Amygdala (tissue), 56 donors: ENCODE data around the gene ZNF443.
"Not testable (repeated sequence)": the region's sequence is repeated elsewhere in the genome, so short reads cannot be mapped to it uniquely, and the experiment has no call there.

Experiments
- DNase-seq, 56 donors: peaks; one replicate each; lab custom pipeline; 2025; lab: John Stamatoyannopoulos, UW

The ZNF443 gene

GRCh38 chr19:12440541-12441316, at the start of gene ZNF443:
Gene ZNF443, minus strand, starts transcription at chr19:12441021. Its CDS starts 107 bp downstream, at chr19:12440914.
- DNase-seq = peak; percentile 66 to 99 (median 96)

DNA sequence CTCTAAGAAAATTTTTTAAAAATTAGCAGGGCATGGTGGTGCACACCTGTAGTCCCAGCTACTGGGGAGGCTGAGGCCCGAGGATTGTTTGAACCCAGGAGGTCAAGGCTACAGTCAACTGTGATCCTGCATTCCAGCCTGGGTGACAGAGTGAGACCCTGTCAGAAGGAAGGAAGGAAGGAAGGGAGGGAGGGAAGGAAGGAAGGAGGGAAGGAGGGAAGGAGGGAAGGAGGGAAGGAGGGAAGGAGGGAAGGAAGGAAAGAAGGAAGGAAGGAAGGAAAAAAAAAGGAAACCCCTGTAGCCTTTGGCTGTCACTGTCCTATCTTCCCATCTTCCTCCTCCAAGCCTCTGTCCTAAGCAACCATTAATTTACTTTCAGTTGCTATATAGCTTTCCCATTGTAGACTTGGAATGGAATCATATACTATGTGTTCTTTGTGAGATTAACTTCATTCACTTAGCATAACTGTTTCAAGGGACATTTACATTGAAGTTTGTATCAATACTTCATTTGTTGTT, 45.5 kb upstream of the ZNF443 start:
- DNase-seq = not testable (repeated sequence)

DNA sequence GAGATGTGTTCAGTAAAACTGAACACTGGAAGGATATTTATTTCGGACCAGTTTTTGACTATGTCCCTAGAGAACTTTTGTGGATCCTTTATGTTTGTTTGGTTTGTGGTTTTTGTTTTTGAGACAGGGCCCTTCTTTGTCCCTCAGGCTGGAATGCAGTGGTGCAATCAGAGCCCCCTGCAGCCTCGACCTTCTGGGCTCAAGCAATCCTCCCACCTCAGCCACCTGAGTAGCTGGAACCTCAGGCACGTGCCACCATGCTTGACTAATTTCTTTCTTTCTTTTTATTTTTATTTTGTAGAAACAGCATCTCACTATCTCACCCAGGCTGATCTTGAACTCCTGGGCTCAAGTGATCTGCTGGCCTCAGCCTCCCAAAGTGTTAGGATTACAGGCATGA, 44.8 kb upstream of the ZNF443 start:
- DNase-seq = no peak

GRCh38 chr19:12485052-12485416, 44.2 kb upstream of the ZNF443 start:
- DNase-seq = no peak

DNA sequence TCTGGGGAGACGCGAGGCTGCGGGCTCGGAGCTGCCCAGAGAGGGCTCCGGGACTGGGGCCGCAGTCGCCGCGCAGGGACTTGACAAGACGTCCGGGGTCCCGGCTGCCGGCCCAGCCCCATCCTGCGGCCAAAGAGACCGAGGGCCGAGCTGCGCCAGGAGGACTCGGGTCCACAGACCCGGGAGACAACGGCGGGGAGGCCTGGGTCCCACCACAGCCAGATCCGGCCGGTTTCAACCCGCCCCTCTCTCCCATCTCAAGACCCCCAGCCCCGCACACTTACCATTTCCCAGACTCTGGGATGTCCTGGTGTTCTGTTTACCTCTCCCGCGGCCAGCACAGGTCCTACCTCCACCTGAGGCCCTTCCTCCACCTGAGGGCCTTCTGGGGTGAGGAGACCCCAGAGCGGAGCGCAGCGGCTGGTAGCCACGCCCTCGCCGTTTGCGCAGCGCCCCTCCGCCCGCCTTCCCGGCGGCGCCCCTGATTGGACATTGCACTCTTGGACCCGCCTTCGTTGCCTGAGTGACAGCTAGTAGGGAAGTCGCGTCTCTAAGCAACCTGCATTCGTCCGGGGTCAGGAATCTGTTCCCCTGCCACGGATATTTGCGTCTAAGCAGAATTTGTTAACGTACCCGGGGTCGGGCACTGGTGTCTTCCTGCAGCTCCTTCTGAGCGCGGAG, 43.7 kb upstream of the ZNF443 start, which contains the start of gene ZNF709:
ZNF709 (minus strand) TSS at position 446 of the 681 bp plus-strand sequence; CDS start at position 287, 159 bp downstream.
- peak; percentile 39 to 94 (median 84) for DNase-seq

DNA sequence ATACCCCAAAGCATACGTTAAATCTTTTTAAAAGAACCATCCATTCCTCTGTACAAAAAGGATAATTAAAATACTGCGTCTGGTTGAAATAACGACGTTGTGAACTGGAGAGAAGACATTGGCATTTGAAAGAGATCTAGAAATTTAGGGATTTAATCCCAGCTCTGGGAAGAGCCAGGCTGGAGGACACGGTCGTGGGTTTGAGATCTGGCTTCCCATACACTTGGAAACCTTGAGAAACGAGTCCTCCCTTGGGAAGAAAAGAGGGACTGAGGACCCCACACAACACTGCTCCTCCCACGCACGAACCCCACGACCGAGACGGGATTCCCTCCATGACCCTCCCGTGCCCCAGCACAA, 43.2 kb upstream of the ZNF443 start:
- DNase-seq = no peak

DNA sequence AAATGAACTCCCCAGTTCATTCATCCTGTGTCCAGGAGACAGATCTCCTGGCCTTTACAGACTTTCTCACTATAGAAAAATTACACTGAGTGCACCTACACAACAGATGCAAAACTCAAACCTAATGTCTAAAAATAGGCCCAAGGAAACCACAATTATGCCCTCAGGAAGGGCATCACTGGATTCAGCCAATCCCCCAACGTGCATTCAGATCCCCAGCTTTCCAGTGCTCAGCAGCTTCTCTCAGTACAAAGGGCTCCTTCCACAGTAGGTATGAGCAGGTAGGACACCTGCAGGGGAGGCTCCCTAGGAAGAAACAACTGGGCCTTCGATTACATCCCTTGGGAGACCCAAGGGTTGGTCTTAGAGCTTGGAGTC, 41.7 kb upstream of the ZNF443 start:
- DNase-seq = no peak

GRCh38 chr19:12481781-12482508, 41.1 kb upstream of the ZNF443 start:
- DNase-seq = no peak

- no peak for DNase-seq
These were observed 37.6 kb upstream of the ZNF443 start for GRCh38 chr19:12478234-12478941.

DNA sequence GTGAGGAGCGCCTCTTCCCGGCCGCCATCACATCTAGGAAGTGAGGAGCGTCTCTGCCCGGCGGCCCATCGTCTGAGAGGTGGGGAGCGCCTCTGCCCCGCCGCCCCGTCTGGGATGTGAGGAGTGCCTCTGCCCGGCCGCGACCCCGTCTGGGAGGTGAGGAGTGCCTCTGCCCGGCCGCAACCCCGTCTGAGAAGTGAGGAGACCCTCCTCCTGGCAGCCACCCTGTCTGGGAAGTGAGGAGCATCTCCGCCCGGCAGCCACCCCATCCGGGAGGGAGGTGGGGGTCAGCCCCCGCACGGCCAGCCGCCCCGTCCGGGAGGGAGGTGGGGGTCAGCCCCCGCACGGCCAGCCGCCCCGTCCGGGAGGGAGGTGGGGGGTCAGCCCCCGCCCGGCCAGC, 26.8 kb upstream of the ZNF443 start:
- not testable (repeated sequence) for DNase-seq

DNA sequence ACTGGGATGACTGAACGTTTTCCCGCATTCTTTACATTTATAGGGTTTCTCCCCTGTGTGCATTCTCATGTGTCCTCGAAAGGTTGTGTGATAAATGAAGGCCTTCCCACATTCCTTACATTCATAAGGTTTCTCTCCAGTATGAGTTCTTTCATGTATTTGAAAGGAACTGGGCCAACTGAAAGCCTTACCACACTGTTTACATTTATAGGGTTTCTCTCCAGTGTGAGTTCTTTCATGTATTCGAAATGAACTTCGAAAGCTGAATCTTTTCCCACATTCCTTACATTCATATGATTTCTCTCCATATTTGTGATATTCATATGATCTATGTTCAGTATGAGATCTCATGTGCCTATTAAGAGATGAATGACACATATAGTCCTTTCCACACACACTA, 24.4 kb upstream of the ZNF443 start:
- DNase-seq = no peak

DNA sequence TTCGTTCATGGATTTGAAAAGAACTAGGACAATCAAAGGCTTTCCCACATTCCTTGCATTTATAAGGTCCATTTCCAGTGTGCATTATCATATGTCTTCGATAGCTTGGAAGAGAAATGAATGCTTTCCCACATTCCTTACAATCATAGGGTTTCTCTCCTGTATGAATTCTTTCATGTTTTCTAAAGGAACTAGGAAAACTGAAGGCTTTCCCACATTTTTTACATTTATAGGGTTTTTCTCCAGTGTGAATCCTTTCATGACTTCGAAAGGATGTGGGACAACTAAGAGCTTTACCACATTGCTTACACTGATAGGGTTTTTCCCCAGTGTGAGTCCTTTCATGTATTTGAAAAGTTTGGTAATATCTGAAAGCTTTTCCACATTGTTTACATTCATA, 23.9 kb upstream of the ZNF443 start:
- no peak for DNase-seq

DNA sequence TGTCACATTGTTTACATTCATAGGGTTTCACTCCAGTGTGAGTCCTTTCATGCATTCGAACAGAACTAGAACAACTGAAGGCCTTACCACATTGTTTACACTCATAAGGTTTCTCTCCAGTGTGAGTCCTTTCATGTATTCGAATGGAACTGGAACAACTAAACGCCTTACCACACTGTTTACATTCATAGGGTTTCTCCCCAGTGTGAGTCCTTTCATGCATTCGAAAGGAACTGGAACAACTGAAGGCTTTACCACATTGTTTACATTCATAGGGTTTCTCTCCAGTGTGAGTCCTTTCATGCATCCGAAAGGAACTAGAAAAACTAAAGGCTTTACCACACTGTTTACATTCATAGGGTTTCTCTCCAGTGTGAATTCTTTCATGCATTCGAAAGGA, 23.3 kb upstream of the ZNF443 start:
- not testable (repeated sequence) for DNase-seq

DNA sequence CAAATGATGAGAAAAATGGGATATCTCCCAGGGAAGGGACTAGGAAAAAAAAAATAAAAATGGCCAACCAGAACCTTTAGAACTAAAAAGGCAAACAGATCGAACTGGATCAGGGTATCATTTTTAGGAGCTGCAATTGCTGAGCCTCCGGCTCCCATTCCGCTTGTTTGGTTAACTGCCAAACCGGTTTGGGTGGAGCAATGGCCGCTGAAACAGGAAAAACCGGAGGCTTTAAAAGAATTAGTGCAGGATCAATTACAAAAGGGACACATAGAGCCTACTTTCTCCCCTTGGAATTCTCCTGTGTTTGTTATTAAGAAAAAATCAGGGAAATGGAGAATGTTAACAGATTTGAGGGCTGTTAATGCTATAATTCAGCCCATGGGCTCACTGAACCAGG, 12.7 kb upstream of the ZNF443 start:
- DNase-seq = no peak

- no peak for DNase-seq
These were observed 10.0 kb upstream of the ZNF443 start for GRCh38 chr19:12450844-12451243.

DNA sequence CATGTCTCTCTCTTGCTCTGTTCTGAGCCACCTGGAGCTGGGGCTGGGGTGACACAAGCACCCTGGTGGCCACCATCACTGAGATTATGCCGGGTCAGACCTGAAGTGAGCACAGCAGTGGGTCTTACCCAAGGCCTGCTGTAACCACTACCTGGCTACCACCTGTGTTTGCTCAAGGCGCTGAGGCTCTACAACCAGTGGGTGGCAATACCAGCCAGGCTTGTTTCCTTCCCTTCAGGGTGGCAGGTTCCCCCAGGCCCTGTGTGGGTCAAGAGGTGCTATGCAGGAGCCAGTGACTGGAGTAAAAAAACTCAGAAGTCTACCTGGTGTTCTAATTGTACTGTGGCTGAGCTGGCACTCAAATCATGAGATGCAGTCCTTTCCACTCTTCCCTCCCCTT, 8.0 kb upstream of the ZNF443 start:
- no peak for DNase-seq

- DNase-seq = peak in 7 of 56 donors; percentile 1 to 20 (median 14)
These were observed 908 bp downstream of the ZNF443 start for GRCh38 chr19:12439686-12440540.

- DNase-seq = not testable (repeated sequence)
These were observed 10.0 kb downstream of the ZNF443 start for GRCh38 chr19:12430726-12431299.

DNA sequence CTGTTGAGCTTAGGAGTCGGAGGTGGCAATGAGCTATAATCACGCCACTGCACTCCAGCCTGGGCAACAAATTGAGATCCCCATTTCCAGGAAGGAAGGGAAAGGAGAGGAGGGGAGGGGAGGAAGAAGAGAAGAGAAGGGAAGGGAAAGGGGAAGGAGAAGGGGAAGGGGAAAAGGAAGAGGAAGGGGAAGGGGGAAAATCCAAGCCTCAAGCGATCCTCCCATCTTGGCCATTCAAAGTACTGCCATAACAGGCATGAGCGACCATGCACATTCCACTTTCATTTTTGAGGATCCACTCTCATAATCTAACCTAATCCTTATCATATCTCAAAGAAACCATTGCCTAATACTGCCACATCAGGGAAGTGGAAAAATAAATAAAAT, 14.9 kb downstream of the ZNF443 start:
- DNase-seq = no peak
